HG03342 (cell line): Measurements from ENCODE around the gene CENPX.

Source experiments
- ATAC-seq: cut with Tn5 transposase; IDR thresholded peaks from one replicate; pipeline ENCODE4 v1.9.1; 2021; ENCODE audit warnings: mild to moderate bottlenecking, moderate library complexity; ENCODE audit not compliant: unreplicated experiment

The CENPX gene

DNA sequence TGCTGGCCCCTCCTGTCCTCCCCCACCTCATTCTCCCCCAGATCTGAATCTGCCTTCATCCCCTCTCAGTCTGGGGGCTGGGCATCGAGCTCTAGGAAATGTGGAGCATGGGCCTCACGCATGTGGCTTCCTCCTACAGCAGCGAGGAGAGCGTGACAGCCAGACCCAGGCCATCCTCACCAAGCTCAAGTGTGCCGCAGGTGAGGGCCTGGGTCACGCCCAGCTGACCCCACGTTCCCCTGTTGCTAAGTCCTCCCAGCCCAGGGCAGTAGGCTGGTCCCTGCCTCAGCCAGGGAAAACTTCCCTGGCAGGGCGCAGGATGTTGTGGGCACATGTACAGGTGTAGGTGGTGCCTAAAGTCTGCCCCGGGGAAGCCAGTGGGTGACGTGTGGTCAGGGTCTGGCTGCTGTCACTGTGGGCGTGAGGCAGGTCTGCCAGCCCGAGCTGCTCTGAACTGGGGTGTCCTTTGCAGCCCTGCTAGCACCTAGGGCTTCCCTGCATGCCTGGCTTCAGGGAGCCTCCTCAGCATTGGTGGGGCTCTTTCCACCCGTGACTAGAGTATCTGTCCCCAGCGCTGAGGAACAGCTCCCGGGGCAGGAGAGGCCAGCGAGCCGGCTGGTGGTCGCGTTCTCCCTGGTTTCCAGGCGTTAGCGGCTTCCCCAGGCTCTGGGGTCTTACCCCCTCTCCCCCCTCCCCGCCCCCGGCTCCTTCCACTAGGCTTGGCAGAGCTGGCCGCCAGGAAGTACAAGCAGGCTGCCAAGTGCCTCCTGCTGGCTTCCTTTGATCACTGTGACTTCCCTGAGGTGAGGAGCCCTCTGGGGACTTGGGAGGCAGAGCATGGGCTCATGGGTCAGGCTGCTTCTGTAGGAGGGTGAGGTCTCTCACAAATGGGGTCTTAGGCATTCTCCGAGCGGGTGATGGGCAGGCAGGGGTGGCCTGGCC, 32.6 kb upstream of the CENPX start:
- no peak for ATAC-seq

DNA sequence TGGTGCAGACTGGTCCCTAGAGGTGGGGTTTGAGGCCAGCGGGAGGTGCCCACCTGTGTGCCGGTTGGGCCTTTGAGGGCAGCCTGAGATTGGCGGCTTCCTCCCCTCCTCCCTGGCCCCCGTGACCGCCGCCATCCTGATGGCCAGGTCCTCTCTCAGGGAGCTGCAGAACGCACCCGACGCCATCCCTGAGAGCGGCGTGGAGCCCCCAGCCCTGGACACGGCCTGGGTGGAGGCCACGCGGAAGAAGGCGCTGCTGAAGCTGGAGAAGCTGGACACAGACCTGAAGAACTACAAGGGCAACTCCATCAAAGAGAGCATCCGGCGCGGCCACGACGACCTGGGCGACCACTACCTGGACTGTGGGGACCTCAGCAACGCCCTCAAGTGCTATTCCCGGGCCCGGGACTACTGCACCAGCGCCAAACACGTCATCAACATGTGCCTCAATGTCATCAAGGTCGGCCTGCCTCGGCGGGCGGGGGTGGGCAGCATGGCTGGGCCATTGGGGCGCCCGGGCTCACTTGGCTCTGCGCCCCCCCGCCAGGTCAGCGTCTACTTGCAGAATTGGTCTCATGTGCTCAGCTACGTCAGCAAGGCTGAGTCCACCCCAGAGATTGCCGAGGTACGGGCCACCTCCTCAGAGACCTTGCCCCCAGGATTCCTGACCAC, 31.8 kb upstream of the CENPX start:
- no peak for ATAC-seq

DNA sequence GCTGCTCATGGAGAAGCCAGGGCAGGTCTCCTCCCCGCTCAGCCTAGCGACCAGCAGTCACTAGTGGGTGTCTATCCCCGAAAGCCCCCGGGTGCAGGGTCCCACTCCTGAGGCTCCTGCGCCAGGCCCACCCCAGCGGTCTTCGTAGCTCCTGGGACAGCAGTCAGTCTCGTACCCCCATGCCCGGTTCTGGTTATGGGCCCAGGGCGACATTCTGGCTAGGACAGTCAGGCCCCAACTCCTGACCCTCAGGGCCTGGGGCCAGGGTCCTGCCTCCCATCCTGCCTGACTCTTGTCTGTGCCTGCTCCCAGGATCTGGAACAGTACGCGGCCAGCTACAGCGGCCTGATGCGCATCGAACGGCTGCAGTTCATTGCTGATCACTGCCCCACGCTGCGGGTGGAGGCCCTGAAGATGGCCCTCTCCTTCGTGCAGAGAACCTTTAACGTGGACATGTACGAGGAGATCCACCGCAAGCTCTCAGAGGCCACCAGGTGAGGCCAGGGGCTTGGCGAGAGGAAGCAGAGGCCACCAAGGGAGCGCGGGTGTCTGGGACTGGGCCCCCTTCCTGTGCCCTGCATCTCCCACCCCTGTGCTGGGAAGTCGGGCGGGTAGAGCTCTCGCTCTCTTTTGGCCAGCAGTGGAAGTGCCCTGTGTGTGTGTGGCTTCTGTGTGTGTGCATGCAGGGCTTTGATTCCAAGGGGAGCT, 31.0 kb upstream of the CENPX start:
- no peak for ATAC-seq

DNA sequence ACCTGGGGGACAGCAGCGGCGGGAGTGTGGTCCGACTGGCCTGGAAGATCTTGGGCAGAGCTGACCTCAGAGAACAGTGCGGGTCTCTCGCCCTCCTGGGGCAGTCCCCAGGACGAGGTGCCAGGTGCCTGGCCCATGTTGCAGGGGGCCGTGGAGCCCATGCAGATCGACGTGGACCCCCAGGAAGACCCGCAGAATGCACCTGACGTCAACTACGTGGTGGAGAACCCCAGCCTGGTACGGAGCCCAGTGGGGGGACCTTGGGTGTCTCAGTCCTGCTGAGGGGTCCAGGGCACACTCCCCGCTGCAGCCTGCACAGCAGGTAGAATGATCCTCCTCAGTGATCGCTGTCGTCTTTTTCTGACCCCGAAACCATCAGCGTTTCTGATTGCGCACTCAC, 30.5 kb upstream of the CENPX start:
- ATAC-seq, result no peak

DNA sequence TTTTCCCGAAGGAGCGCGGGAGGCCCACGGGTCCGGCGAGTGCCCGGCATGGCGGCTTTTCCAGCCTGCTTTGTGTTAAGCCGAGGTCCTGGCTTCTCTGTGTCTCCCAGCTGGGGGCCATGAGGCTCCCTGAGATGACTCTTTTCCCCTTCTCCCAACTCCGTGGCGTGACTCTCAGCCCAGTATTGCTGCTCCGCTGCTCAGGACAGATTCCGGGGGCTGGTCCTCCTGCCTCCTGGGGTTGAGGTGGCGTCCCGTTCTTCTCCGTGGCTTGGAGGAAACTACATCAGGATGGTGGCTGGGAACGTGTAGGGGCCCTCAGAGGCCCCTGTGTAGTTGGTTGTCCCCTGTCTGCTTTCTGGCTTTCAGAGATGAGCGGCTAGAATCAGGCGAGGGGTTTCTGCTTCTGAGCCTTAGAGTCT, 30.0 kb upstream of the CENPX start:
- ATAC-seq, result no peak

DNA sequence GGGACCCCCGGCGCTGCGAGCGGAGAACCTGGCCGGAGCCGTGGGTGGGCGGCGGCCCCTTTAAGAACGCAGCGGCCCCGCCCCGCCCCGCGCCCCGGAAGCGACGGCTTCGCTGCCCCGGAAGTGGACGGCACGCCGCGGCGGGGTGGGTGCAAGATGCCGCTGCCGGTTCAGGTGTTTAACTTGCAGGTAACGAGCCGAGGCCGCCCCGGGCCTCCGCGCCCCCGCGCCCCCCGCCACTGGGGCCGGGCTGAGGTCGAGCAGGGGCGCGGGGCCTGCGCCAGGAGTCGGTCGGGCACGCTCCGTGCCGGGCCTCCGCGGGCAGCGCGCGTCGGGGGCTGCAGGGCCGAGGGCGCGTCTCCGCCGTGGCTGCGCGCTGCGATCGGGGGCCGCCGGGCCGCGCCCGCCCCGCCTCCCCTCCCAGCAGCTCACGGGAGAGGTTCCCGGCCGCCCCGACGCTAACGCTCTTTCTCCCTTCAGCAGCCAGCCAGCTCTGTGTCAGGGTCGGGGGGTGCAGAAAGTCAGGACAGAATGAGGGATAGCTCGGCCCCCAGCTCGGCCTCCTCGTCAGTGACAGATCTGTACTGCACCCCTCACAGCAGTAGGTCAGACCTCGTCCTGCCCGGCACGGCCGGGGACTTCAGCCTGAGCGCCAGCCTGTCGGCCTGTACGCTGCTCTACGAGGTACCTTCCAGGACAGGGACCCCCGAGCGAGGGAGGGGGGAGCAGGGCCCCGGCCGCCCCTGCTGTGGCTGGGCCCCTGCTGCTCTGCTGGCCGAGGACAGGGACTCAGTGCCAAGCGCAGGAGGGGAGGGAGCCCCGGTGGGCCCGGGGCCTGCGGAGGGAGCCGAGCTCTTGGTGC, 29.3 kb upstream of the CENPX start, which contains the start of the genes GPS1 and RFNG:
Gene GPS1 (plus strand): TSS at position 123 of the 862 bp plus-strand sequence. CDS start 34 bp downstream, at position 157.
Gene RFNG (minus strand): TSS at position 36 of the 862 bp plus-strand sequence. CDS start 45 bp downstream, outside the sequence.
- no peak for ATAC-seq

DNA sequence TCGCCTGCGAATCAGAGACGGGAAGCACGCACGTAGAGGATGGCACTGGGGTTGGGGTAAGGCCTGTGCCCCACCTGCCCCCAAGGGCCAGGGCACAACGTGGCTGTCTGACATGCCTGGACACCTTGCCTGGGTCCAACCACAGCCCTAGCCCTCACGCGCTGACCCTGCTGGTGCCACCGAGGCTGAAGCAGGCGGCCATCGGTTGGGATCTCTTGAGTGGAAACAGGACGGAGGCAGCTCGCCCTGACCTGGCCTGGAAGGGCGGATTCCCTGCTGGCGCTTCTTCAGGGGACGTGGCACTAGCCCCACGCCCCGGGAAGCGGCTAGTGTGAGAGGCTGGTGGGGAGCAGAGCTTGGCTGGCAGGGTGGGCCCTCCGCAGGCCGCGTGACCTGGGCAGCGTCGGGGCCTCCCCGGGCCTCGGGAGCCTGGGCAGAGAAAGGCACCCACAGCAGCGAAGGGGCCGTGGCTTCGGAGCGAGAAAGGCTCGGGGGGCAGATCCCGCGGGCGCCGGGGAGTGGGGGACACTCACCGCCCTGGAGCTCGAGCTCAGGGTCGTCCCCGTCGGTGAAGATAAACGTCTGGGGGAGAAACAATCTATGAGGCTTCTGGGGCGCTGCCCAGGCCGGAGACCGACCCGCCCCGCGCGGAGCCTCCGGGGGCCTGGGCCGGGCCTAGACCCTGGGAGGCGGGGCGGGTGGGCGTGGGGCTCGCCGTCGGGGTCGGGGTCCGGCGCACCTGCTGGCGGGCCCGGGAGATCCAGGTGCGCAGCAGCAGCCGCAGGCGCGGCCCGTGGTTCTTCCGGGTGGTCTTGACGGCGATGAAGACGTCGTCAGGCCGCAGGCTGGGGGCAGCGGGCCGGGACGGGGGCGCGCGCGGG, 28.3 kb upstream of the CENPX start:
- ATAC-seq, result no peak

DNA sequence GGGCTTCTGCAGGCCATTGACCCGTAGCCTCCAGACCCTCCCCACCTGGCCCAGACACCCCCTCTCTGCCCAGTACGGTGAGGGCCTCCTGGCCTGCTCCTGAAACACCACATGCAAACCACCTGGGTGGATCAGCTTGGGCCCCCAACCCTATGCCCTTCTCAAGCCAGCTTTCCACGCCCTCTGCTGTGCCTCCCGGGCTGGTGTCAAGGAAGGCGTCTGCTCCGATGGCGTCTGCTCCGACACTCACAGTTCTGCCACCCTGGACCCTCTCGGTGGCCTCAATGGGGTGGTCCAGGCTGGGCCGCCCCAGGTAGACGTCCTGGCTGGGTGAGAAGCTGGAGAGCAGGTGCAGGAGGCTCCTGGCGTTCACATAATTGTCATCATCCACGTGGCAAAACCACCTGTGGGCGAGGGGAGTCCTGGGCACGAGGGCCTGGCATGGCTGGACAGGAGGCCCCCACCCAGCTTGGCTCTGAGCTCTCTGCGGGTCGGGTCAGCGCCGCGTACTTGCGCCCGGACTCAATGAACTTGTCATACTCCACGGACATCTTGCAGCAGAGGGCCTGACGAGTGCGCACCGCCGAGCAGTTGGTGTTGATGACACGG, 27.6 kb upstream of the CENPX start:
- ATAC-seq, result no peak

DNA sequence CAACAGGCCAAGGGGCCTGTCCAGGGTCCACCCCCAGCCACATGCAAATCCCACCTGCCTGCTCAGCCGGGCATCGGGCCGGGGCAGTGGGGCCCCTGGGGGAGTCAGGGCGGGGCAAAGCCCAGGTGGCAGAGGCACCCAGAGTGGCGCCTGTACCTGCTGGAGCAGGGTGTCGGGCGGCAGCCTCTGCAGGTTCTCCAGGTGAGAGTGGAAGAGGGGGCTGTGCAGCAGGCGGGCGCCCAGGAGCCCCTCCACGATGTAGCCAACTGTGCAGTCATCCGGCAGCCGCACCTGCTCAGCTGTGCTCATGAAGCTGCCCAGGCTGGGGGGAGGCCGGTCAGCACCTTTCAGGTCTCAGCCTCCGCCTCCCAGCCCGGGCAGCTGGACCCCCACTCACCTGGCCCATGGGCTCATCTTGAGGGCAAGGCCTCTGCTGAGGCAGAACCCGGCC, 26.9 kb upstream of the CENPX start:
- no peak for ATAC-seq

DNA sequence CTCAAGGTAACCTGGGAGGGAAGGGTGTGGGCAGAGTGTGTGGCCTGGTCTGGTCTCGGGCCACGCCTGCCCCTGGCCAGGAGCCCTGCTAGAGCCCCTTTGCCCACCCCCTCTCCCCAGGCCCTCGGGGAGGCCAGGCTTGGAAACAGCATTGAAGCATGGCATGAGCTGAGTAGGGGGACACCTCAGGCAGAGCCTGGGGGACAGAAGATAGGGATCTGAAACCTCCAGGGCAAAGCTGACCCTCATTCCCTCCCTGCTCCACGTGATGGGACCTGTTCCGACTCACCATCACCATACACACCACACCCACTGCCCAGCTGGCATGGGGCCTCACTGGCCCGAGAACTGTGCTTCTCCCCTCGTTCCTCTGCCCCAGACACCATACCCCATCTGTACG, 26.4 kb upstream of the CENPX start:
- ATAC-seq, result no peak

DNA sequence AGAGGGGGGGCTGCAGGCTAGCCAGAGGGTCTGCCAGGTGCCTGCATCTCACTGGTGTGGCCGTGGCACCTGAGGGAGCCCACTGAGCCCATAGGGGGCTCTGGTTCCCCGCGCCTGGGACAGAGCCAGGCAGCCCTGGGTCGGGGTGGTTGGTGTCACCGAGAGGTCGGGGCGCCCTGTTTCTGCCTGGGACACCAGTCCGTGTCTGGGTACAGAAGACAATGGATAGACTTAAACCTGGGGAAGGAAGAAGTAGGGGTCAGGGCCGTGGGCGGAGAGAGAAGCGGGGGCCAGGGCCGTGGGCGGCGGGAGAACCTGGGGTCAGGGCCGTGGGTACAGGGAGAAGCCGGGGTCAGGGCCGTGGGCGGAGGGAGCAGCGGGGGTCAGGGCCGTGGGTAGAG, 25.9 kb upstream of the CENPX start:
- ATAC-seq, result no peak

DNA sequence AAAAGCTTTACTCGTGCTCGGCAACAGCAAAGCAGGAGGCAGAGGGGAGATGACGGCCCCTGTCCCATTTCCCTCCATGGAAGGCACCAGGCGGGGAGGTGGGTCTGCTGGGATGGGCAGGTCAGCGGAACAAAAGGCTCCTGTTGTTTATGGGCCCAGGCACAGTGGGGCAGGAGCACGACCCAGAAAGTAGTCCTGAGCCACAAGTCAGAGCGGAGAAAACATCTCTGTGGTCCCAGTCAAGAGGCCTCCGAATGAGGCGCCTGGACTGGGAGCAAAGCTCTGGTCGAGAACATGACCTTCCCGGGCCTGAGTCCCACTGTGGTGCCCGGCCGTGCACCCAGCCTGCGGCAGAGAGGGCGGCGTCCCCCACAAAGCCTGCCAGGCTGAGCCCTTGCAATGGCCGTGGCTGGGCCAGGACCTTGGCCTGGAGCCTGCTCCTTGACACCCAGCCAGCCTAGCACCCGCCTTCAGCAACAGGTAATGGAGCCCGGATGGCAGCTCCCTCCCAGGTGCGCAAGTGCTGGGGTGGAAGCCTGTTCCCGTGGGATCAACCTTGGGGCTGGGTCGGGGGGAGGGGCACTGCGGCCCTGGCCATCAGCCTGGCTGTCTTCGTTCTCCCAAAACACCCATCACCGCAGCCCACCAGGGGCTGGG, 25.4 kb upstream of the CENPX start:
- no peak for ATAC-seq

DNA sequence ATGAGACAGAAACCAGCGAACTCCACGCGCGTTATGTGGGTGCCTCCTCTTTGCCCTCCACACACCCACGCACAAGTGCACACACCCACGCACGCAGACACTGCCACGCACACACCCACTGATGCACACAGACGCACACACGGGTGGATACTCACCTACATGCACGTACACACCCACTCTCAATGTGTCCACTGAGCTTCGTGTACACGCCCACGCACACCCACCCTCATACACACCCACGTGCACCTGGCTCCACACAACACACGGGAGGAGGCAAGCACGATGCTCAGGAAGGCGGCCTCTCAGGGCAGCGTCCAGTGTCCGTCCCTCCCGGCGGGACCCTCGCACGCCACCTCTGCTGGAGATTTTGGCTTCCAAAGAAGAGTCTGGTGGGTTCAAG, 24.7 kb upstream of the CENPX start:
- no peak for ATAC-seq

DNA sequence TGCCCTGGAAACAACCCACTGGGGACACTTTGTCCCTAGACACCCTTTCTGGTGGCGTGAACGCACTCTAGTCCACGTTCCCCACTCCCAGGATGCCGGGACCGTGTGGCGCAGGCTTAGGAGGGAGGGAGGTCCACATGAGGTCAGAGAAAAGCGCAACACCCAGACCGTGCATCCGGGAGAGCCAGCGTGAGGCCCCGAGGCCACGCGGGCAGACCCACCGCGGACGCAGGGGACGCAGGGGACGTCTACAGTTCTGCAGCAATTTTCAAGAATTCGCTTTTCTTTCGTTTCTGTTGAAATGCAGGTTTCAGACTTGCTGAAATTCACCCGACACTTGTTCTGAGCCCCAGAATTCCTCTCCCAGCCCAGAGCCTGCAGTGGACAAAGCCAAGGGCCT, 24.2 kb upstream of the CENPX start:
- no peak for ATAC-seq

DNA sequence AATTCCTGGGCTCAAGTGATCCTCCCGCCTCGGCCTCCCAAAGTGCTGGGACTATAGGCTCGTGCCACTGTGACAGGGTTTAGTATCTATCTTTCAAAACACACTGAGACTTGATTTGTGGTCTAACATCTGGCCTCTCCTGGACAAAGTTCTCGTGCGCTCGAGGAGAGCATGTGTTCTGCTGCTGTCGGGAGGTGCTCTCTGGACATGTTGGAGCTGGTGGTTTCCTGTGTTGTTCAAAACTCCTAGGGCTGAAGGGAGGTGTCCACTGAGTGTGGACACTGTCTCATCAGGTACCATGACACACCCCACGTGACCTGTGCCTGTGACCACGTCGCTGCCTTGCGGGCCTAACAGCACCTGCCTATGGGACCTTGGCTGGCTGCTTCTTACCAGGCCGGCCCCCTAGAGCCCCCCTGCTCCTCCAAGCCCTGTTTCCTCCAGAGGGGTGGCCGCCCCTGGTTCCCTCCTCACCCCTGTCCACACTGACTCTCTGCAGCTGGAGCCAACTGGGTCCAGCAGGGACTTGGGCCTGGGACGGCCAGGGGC, 23.3 kb upstream of the CENPX start:
- ATAC-seq, result no peak

DNA sequence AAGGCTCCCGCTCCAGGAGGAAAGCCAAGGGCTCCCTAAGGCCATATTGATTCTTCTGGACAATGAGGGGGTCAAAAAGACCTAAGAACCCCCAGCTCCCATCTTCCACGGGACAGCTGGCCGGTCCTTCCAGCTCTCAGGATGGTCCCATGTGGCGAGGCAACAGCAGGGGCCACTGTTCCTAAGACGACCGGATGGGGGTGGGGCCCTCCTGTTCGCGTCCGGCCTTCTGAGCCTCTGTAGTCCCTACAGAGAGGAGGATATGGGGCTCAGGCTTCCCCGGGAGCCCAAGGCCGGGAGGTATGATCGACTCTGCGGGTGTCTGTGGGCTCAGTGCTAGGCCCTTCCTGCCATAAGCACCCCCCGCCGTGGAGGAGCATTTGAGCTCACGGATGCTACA, 20.8 kb upstream of the CENPX start:
- no peak for ATAC-seq

DNA sequence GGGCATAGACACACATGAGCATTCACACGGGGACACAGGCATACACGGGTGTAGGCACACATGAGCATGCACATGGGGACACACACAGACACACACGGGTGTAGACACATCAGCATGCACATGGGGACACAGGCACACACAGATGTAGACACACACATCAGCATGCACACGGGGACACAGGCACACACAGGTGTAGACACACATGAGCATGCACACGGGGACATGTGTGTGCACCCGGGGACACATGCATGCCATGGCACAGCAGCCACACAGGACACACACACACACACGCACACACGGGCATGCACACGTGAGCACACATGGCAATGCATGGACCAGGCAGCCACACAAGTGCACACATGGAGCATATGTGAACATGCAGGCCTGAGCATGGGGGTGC, 20.0 kb upstream of the CENPX start:
- ATAC-seq, result no peak

DNA sequence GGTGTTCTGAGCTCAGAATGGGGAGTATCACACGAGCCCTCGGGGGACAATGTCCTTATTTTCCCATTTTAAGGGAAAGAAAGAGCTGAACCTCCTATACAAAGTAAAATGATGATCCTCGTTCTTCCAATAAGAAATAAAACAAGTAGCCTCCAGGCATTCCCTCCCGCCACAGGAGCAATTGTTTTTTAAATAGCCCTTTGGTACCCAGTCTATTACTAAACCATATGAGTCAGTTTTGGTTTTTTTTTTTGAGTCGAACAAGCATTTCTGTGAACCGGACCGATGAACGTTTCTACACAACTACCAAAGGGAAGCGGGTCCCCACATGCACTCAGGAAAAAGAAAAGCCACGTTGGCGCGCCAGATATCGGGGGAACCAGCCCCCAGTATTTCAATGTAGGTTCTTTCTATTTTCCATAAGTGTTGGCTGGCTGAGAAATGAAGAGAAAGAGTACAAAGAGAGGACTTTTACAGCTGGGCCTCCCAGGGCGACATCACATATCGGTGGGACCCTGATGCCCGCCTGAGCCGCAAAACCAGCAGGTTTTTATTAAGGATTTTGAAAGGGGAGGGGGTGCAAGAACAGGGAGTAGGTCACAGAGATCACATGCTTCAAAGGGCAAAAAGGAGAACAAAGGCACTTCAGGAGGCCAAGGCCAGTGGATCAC, 18.6 kb upstream of the CENPX start:
- ATAC-seq, result no peak
